Transverse colon (tissue), 3 donors: ENCODE results near the gene AP2S1.

ENCODE experiments used
- EP300 ChIP-seq: sonication (generic); formaldehyde crosslinking; IDR thresholded peaks from one replicate; pipeline ENCODE4 v1.6.1; 2017; ENCODE audit warnings: antibody characterized with exemption, low read depth
- POLR2A ChIP-seq: fragments of 450-650 bp; IDR thresholded peaks from one replicate; pipeline ENCODE4 v1.6.1; 2016; ENCODE audit warnings: antibody characterized with exemption, mild to moderate bottlenecking, moderate library complexity
- TF ChIP-seq, protein P1 (sequence below), 5 experiments: fragments of 200-600 bp in 3 of 5; fragments of 450-650 bp in 2 of 5; sonication (generic) in 3 of 5; IDR thresholded peaks; 1 replicate in 2 of 5; 2 replicates in 3 of 5; pipeline ENCODE4 v1.5.1; 2016 to 2017; ENCODE audit warnings: antibody characterized with exemption in 5 of 5, inconsistent platforms in 3 of 5, mild to moderate bottlenecking in 2 of 5, moderate library complexity in 1 of 5

- TF ChIP-seq, protein P1, sequence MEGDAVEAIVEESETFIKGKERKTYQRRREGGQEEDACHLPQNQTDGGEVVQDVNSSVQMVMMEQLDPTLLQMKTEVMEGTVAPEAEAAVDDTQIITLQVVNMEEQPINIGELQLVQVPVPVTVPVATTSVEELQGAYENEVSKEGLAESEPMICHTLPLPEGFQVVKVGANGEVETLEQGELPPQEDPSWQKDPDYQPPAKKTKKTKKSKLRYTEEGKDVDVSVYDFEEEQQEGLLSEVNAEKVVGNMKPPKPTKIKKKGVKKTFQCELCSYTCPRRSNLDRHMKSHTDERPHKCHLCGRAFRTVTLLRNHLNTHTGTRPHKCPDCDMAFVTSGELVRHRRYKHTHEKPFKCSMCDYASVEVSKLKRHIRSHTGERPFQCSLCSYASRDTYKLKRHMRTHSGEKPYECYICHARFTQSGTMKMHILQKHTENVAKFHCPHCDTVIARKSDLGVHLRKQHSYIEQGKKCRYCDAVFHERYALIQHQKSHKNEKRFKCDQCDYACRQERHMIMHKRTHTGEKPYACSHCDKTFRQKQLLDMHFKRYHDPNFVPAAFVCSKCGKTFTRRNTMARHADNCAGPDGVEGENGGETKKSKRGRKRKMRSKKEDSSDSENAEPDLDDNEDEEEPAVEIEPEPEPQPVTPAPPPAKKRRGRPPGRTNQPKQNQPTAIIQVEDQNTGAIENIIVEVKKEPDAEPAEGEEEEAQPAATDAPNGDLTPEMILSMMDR (IDR thresholded peaks at IDR 0.05), result no peak
- no peak for TF ChIP-seq POLR2A
- no peak for TF ChIP-seq EP300
Observed at GRCh38 chr19:46828484-46828883, 22.2 kb downstream of the AP2S1 start.
